GM15510 (cell line): ENCODE measurements around the gene SNRPF.

Source experiments
- POLR2A ChIP-seq: IDR thresholded peaks from 3 replicates; pipeline ENCODE4 v1.6.1; 2011; ENCODE audit warnings: borderline replicate concordance; ENCODE audit not compliant: insufficient read length; ENCODE audit errors: extremely low read depth

SNRPF gene

GRCh38 chr12:95852133-95852532 lies 6.6 kb upstream of the SNRPF start:
- no peak for TF ChIP-seq POLR2A

GRCh38 chr12:95857156-95857555 lies 1.6 kb upstream of the SNRPF start:
- no peak for TF ChIP-seq POLR2A

GRCh38 chr12:95857799-95858198 lies 953 bp upstream of the SNRPF start:
- no peak for TF ChIP-seq POLR2A

GRCh38 chr12:95859344-95859816 lies 628 bp downstream of the SNRPF start:
- no peak for TF ChIP-seq POLR2A

GRCh38 chr12:95859947-95860850 lies 1.4 kb downstream of the SNRPF start:
- TF ChIP-seq POLR2A, result no peak

- TF ChIP-seq POLR2A, result no peak
Observed at GRCh38 chr12:95862038-95862437, 3.3 kb downstream of the SNRPF start.

GRCh38 chr12:95863337-95863736 lies 4.6 kb downstream of the SNRPF start:
- no peak for TF ChIP-seq POLR2A

GRCh38 chr12:95870897-95871296 lies 12.1 kb downstream of the SNRPF start:
- no peak for TF ChIP-seq POLR2A

- TF ChIP-seq POLR2A, result no peak
Observed at GRCh38 chr12:95874452-95874851, 15.7 kb downstream of the SNRPF start.

- TF ChIP-seq POLR2A, result no peak
Observed at GRCh38 chr12:95877622-95878021, 18.9 kb downstream of the SNRPF start.

- TF ChIP-seq POLR2A, result no peak
Observed at GRCh38 chr12:95880895-95881294, 22.1 kb downstream of the SNRPF start.

GRCh38 chr12:95881331-95881955 lies 22.7 kb downstream of the SNRPF start:
- no peak for TF ChIP-seq POLR2A

GRCh38 chr12:95882080-95882479 lies 23.3 kb downstream of the SNRPF start:
- TF ChIP-seq POLR2A, result no peak

GRCh38 chr12:95882873-95883272 lies 24.1 kb downstream of the SNRPF start:
- TF ChIP-seq POLR2A, result no peak

GRCh38 chr12:95884998-95885397 lies 26.2 kb downstream of the SNRPF start:
- no peak for TF ChIP-seq POLR2A

- TF ChIP-seq POLR2A, result no peak
Observed at GRCh38 chr12:95887311-95887710, 28.6 kb downstream of the SNRPF start.
